Anterior cingulate cortex (tissue), 58 donors: ENCODE data around the gene ARHGEF37.

Source experiments
- DNase-seq, 58 donors: peaks; one replicate each; lab custom pipeline; 2025; lab: John Stamatoyannopoulos, UW

Gene ARHGEF37

DNA sequence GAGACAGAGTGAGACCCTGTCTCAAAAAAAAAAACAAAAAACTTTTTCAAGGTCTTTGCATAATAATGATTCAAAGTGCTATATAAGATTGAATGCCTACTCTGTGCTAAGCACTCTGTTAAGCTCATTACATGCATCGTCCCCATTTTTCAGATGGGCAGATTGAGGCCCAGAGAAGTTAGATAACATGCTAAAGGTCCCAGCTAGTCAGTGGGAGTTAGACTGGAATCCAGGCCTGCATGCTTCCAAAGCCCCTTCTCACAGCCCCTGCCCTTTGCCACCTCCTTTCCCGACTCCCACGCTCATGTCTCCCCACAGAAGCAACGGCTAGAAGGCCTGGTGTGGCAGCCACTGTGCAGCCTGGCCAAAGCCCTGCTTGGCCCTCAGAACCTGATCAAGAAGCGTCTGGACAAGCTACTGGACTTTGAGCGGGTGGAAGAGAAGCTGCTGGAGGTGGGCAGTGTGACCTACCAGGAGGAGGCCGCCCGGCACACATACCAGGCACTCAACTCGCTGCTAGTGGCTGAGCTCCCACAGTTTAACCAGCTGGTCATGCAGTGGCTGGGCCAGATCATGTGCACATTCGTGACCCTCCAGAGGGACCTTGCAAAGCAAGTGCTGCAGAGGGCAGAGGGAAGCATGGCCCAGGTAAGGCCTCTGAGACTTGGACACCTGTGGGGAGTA is 40.3 kb downstream of the ARHGEF37 start:
- DNase-seq, result no peak

DNA sequence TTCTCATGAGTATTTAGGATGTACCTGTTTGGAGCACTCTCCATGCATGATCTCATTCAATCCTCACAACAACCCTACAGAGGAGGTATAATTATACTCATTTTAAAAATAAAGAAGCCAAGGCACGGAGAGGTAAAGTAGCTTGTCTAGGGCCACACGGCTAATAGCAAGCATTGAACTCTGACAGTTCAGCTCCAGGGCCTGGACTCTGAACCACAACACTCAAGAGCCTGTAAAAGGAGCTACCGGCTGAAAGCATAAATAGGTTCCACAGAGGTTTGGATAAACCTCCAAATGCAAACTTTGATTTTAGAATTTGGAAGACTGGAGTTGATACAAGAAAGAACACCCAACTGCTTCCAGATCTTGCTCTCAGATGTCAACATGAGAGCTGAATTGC is 41.2 kb downstream of the ARHGEF37 start:
- no peak for DNase-seq

DNA sequence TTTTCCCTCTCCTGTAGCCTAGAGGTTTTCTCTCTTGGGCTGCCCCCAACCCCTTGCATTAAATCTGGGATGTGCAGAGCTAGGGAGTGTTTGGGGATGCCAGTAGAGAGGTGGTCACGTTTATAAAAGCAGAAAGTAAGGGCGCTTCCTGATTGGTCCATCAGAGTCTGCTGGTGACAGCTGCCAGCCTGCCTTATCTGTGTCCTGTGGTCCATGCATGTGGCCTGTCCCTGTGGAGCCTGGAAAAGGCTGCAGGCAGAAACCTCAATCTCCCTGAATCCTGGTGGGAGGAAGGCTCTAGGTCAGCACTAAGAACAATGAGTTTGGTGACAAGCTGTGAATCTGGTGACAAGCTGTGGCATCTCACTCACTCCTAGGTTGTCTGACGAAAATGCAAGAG is 42.2 kb downstream of the ARHGEF37 start:
- no peak for DNase-seq

DNA sequence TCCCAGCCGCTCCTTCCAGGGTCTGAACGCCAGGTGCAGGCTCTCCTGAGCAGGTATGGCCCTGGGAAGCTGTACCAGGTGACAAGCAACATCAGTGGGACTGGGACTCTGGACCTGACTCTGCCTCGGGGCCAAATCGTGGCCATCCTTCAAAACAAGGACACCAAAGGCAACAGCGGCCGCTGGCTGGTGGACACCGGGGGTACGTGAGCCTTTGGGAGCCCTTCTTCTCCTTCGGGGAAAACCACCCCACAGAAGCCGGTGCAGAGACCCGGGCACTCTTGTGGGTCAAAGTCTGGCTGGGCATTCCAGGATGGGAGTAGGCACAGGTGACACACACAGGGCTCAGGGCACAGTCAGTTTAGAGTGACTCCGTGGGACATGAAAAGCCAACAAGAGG is 45.8 kb downstream of the ARHGEF37 start:
- no peak for DNase-seq

DNA sequence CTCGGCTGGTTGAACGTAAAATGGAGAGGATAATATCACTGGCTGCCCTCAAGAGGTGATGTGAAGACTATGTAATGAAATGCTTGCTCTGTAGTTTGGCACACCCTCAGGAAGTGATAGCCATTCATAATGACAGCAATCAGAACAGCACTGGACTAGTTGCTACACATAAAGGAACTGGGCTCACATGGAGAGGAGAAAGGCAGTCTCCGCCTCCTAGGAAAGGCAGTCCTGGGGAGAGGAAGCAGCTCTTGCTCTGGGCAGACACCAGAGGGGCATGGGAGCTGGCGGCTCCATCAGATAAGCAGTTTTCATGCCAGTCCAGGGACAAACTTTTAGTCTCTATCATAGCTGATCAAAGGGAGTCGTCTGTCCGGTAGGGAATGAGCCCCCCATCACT is 46.9 kb downstream of the ARHGEF37 start:
- no peak for DNase-seq

DNA sequence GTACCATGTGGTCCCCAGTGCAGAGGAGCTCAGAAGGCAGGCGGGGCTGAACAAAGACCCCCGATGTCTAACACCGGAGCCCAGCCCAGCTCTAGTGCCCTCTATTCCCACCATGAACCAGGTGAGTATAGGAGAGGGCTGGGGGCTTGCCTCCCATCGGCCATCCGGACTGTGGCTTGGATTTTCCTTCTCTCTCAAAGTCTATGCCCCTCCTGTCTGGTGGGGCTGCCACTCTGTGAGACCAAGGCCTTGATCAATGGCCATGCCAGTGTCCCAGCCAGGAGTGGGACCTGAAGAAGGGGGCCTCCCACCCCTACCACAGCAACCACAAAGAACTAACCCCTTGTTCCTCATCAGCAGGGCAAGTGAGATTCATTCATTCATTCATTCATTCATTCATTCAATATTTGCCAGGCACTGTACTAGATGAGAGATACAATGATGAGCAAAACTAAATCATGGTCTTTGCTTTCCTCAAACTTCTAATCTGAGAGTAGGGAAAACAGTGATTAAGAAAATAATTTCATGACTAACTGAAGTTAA is 47.6 kb downstream of the ARHGEF37 start:
- DNase-seq, result no peak

DNA sequence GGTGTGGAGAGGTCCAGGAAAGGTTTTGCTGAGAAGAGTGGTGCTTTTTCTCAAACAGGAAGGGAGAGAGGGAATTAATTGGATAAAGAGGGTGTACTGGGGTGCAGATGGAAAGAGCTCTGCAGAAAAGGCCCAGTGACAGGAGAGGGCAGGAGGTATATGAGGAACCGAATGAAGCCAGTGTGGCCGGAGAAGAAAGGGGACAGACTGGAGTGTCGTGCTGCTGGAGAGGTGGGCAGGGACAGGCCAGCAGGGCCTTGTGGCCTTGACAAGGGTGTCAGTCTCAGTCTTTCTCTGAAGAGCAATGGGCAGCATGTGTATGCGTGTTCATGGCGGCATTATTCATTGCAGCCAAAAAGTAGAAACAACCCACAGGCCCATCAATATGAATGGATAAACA is 48.1 kb downstream of the ARHGEF37 start:
- DNase-seq, result no peak

DNA sequence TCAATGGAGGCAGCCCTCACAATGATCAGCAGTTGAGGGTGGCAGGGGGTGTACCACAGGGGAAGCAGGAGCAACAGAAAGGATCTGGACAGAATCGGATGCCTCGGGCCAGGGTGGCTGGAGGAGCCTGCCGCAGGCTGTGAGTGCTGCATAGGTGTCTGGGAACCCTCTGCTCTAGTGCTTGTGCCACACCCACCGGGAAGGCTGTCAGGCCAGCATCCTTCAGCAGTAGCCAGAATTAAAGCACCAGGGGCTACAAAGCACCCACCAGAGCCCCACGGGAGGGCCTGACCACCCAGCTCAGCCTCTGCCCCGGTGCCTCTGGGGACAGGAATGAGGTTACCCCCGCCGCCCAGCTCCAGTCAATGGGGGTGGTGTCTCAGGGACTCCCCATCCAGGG is 49.0 kb downstream of the ARHGEF37 start:
- no peak for DNase-seq

DNA sequence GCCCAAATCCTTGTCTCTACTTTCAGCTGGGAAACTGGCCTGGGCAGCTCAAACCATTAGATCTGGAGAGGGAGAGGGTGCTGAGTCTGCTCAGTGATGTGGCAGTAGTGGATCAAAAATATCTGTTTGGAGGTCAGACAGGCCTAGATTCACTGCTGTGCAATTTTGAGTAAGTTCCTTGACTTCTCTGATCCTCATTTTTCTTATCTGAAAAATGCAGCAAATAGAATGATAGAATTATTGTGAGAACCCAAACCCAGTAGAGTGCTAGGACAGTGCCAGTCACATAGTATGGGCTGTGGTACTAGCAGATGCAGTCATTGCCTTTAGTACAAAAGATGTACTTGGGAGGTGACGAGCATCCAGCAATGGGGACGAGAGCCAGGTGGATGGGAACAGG is 50.2 kb downstream of the ARHGEF37 start:
- no peak for DNase-seq

DNA sequence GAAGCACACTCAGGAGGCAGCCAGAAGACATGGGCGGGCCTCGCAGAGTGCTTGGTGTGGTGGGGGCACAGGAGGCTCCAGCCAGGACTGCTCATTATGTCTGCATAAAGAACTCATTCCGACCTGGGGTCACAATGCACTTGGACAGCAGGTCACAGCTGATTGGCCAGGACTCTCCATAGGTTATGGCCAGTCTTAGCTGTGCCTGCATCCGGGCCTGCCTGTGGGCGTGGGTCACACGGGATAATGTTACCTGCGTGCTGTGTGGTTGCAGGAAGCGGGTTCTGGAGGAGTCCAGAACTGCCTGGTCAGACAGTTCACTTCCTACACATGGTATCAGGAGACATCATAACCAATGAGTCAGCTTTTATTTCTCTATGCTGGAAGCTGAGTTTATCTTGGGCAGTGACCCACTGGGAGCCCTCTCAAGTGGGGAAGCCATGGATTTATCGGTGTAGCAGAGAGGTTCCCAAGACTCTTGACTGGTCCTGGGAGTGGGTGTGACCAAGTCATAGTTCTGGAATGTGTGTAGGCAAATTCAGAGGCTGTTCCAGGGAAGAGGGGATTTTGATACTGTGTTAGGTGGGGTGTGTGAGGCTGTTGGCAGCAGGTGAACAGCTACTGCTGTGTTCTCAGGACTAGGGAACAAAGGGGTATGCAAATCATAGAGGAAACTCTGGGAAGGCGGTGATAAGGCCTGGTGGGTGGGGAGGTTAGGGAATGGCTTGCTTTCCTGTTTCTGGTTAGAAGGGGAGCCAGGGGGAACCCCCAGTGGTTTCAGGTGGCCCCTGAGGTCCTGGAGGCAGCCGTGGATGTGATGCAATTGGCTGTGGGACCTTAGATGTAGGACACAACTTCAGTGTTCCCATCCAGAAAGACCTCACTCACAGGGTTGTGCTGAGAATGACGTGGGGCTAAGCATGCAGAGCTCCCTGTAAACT is 51.3 kb downstream of the ARHGEF37 start:
- no peak for DNase-seq

DNA sequence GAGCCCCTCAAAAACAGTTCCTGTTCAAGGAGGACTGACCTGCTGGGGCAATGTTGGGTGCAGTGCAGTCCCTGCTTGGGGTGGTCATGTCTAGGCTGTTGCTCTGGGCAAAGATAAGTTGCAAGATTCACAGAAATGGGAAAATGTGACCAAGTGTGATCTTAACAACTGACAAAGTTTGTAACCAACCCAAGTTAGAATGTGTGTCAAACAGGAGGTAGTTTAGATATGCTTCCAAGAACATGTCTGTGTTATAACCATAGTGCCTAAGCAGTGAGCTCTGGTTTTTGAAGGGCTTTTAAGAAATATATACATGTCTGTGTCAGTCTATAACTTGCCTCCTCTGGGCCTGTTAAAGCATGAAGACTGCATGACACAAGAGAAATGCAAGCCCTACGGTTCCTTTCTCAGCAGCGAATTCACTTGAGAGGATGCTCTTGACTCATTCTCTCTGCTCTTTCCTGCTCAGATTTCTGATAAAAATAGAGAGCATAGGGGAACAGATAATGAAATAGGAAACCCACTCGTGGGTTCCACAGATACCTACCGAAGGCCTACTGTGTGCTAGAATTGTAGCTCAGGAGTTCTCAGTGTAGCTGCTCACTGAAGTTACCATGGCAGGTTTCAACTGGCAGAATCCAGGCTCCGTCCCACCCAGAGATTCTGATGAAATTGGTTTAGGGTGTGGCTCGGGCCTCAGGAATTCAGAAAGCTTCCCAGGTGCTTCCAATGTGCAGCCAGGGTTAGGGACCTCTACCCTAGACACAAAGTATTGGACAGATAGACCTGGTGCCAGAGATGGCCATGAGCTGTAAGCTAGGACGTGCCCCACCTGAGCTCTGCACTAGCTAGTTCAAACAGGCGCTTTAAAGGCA is 52.4 kb downstream of the ARHGEF37 start:
- no peak for DNase-seq

DNA sequence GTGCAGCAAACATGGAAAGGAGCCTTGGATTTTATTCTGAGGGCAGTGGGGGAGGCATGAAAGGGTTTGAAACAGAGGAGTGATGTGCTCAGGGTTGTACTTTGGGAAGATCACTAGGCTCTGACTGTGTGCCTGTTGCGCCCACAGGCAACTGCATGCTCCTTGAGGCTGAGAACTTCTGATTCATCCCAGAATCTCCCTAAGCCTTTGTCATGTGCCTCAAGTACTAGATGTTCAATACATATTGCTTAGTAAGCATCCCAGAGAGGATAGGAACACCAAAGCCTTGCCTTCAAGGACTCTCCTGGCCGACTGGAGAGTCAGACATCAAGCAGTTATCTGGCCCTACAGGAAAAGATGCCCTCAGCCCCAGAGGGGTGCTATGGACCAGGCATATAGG is 54.1 kb downstream of the ARHGEF37 start:
- DNase-seq, result no peak

DNA sequence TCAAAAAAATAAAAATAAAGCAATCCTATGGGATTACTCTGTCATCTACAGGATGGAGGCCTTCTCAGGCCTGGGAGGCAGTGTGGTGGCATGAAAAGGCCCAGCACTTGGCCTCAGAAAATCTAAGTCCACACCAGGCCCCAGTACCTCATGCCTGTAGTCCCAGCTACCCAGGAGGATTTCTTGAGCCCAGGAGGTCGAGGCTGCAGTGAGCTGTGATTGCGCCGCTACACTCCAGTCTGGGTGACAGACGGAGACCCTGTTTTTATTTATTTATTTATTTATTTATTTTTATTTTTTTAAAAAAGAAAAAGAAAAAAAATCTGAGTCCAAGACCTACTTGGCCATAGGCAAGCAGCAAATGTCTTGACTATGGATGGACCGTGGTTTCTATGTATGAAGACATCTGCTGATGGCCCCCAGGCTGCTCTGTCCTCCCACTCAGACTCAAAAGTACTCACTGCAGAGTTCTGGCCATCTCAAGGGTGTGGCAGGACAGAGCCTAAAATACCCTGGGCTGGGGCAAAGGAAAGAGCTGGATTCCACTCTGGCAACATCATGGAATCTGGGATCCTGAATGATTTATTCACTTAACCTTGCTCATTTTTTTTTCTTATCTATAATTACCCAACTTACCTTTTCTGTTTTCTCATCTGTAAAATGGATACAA is 55.0 kb downstream of the ARHGEF37 start:
- DNase-seq, result no peak

DNA sequence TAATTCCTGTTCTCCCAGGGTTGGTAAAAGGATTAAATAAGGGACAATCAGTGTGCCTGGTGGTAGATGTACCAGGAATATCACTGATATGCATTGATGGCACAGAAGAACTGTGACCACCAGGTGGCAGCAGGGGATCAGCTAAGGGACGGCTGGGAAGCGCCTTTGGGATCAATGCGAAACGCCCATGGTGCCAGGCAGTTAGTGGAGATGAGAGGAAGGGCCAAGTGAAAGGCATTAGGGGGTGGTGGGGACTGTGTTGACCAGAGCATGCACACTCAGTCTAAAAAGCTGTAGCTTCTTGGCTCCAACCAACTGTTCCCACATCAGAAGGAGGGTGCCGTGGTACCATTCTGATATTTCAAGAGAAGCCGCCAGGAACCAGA is 55.6 kb downstream of the ARHGEF37 start:
- peak in 40 of 58 donors; percentile 7 to 85 (median 38) for DNase-seq

DNA sequence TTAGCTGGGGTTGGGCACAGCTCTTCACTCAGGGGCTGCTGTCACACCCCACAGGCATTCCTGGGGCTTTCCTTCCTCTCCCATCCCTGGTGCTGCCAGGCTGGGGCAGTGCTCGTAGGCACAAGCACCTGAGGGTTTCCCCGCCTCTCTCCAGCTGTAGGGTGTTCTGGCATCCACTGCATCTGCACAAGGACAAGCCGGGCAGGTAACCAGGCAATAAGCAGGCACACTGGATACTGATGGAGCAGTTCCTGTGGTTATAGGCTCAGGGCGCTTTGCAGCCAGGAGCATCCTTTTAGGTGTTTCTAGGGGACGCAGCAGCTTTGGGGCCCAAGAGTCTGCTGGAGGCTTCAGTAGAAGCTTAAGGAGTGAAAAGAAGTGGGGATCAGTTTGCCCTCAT is 56.8 kb downstream of the ARHGEF37 start:
- DNase-seq, result no peak

DNA sequence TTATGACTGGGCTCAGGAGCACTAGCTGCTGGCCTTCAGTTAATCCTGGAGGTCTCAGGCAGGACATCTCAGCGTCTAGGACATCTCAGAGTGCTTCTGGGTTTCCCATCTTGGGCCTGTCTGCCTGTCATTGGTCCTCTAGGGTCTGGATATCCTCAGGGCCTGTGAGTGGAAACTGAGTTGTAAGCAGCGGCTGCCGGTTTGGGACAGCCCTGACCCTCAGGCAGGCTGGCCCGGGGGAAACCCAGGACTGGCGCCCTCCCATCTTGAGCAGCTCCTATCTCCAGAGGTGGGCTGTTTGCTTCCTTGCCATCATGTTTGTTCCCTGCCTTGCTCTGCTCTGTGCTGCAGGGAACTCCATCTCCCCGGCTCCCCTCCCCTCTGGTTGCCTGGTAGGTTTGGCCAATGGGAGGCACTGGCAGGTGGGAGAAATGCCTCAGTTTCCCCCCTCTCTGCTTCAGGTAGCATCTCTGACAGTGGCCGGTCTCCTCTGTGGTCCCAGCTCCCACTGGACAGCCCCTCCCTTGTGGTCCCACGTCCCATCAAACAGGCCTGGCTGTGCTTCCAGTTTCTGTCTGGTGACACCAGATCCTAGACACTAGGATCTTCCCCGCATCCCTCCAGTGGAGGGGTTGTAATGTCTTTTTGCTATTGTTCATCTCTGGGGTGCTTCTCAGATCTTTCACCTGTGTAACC is 57.4 kb downstream of the ARHGEF37 start:
- no peak for DNase-seq

DNA sequence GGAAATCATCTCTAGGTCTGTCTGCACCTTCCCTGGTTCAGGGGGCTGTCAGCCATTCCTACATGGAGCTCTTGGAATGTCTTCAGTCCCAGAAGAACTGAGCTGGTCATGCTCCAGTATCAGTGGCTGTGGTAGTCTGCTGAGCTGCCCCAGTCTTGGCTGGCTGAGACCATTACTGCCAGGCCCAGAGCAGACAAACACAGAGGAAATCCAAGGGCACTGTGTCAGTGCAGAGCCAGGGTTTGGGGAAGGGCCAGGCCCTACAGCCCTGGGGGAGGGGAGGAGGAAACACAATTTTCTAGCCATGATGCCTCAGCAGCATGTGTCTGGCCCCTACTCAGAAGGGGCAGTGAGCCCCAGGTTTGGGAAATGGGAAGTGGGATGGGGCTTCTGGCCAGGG is 58.4 kb downstream of the ARHGEF37 start:
- DNase-seq, result peak in 13 of 58 donors; percentile 5 to 30 (median 19)

DNA sequence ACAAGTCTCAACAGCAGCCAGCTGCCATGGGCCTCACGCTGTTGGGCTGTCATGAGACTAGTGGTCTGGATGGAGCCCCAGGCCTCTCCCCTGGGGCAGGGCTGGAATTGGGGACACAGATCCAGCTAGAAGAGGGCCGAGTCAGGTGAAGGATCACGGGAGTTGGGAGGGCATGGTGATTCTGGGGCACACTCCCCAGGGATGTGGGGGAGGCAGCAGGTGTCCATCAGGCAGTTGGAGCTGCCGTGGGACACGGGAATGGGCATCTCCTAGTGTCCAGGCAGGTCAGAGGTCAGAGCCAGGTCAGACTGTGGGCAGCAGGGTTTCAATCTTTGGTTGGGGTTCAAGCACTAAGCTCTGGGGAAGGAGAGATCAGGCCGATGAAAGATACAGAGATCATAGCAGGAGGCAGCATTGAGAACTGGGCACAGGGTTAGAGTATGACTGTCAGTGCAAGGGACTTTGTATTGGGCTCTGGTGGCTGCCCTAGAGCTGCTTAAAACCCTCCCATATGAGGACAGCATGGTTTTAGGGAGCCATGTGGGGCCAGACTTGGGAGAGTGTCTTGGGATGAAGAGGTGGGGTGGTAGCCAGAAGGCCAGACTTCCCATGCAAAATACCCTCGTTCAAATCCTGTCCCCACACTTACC is 59.2 kb downstream of the ARHGEF37 start:
- DNase-seq, result no peak

DNA sequence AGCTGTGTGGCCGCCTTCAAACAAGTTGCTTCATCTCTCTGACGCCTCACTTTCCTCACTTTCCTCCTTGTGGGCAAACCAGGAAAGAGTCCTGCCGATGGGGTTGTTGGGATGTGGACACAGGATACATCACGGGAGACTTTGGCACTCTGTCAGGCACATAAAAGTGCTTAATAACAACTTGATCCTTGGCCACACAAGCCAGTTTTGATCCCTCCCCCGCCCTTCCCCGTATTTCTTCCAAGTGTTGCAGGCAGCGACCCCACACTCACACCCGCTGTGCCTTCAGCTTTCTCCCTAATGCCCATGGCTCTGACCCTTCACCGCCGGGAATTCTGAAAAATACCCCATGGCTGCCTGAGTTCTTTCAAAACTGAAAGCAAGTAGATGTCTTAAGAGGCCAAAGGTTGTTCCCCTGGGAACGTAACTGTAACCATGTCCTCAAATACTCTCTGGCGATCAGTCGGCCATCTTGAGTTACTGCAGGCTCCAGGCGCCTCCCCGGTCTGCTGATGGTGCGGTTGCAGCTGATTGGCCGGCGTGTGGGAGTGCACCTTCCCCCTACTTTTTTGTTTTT is 59.8 kb downstream of the ARHGEF37 start:
- DNase-seq, result no peak
